Endothelial cell of umbilical vein (primary cell): ENCODE data around the gene FDX1.

Source experiments
- EZH2 ChIP-seq: IDR thresholded peaks from 2 replicates; pipeline ENCODE4 v1.6.1; 2012; ENCODE audit warnings: borderline replicate concordance, low read depth, mild to moderate bottlenecking, moderate library complexity, low read length, inconsistent platforms; ENCODE audit not compliant: severe bottlenecking
- MYC ChIP-seq: IDR thresholded peaks from one replicate; pipeline ENCODE4 v1.6.1; 2011; ENCODE audit warnings: mild to moderate bottlenecking, low read depth, low read length
- POLR2AphosphoS5 ChIP-seq: IDR thresholded peaks from 2 replicates; pipeline ENCODE4 v1.6.1; 2012; ENCODE audit warnings: low read depth, mild to moderate bottlenecking, control low read depth, low read length, moderate library complexity; ENCODE audit not compliant: insufficient read depth
- TF ChIP-seq, protein P1 (sequence below), 2 donors: IDR thresholded peaks; 1 replicate in 1 of 2; 2 replicates in 1 of 2; pipeline ENCODE4 v1.5.1; 2011; ENCODE audit warnings: low read length in 2 of 2, mild to moderate bottlenecking in 2 of 2, moderate library complexity in 2 of 2, control low read depth in 1 of 2, inconsistent platforms in 1 of 2, low read depth in 1 of 2; ENCODE audit not compliant: insufficient read depth in 1 of 2; ENCODE audit errors: extremely low read depth in 1 of 2

- TF ChIP-seq, protein P1, sequence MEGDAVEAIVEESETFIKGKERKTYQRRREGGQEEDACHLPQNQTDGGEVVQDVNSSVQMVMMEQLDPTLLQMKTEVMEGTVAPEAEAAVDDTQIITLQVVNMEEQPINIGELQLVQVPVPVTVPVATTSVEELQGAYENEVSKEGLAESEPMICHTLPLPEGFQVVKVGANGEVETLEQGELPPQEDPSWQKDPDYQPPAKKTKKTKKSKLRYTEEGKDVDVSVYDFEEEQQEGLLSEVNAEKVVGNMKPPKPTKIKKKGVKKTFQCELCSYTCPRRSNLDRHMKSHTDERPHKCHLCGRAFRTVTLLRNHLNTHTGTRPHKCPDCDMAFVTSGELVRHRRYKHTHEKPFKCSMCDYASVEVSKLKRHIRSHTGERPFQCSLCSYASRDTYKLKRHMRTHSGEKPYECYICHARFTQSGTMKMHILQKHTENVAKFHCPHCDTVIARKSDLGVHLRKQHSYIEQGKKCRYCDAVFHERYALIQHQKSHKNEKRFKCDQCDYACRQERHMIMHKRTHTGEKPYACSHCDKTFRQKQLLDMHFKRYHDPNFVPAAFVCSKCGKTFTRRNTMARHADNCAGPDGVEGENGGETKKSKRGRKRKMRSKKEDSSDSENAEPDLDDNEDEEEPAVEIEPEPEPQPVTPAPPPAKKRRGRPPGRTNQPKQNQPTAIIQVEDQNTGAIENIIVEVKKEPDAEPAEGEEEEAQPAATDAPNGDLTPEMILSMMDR (IDR thresholded peaks at IDR 0.05; ENCODE audit: extremely low read depth in 1 of 2, insufficient read depth in 1 of 2, low read depth in 1 of 2, low read length in 2 of 2) = no peak
- TF ChIP-seq POLR2AphosphoS5 = no peak
- TF ChIP-seq MYC = no peak
- no peak for TF ChIP-seq EZH2
Observed at GRCh38 chr11:110447897-110448745, 18.4 kb downstream of the FDX1 start.
